Fibroblast of skin of scalp (primary cell): ENCODE data around the gene LDHB.
"Not testable (repeated sequence)": the region's sequence is repeated elsewhere in the genome, so short reads cannot be mapped to it uniquely, and the experiment has no call there.

ENCODE experiments used
- DNase-seq: peaks from one replicate; pipeline ENCODE4 v3.0.0-alpha.2; 2013

The LDHB gene

DNA sequence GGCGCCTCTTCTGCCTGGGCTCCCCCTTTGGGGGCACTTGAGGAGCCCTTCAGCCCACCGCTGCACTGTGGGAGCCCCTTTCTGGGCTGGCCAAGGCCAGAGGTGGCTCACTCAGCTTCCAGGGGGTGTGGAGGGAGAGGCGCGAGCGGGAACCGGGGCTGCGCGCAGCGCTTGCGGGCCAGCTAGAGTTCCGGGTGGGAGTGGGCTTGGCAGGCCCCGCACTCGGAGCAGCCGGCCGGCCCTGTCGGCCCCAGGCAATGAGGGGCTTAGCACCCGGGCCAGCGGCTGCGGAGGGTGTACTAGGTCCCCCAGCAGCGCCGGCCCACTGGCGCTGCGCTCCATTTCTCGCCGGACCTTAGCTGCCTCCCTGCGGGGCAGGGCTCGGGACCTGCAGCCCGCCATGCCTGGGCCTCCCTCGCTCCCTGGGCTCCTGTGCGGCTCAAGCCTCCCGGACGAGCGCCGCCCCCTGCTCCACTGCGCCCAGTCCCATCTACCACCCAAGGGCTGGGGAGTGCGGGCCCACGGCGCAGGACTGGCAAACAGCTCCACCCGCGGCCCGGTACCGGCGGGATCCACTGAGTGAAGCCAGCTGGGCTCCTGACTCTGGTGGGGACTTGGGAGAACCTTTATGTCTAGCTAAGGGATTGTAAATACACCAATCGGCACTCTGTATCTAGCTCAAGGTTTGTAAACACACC, 3.9 kb upstream of the LDHB start:
- DNase-seq = not testable (repeated sequence)

GRCh38 chr12:21659383-21659782, 1.7 kb upstream of the LDHB start:
- no peak for DNase-seq

DNA sequence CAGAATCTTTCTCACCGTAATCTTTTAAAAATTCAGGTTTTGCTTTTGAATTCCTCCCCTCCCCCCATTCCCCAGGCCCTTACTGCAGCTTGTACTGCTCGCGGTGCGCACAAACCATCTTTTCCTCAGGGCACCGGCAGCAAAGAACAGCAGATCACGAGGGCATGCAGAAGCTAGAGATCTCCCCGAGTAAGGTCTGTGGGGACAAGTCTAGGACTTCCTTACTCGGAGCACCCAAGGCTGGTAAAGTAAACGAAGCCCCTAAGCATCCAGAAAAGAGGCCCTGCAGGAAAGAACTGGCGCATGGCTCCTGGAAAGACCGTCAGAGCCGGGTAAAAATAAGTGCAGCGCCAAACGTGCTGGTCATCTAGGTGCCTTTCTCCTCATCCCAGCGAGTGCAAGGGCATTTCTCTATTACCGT, 727 bp downstream of the LDHB start:
- DNase-seq = peak; percentile 49

DNA sequence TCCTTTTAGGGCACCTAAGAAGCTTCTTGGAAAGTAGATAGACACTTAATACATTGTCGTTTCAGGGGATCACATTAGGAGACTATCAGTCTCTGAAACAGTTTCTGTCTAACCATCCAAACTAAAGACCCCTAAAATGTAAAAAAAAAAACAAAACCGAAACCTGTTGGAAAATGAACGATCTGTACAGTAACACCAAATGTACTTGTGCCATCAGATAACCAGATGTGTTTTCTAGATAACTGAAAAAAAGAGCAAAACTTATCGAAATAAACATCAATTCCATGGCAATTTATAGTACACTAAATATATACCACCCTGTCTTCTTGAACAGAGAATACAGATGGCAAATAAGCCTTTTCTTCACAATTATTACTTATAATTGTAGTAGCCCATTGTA, 2.1 kb downstream of the LDHB start:
- no peak for DNase-seq

DNA sequence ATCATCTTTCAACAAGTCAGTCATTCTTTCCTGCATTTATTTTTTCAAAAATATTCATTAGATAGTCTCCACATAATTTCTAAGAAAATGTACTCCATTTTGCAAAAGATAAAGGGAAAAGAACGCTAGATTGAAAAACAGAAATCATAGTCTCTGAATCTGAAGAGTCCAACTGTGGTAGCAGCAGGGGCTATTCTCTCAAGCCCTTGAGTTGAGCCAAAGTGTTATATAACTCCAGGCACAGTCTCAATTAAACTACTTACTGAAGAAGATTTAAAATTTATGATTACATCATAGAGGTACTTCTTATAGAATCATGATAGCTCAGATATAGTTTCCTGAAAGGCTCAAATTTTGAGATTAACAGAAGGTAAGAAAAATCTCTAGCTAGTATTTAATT, 5.8 kb downstream of the LDHB start:
- no peak for DNase-seq

DNA sequence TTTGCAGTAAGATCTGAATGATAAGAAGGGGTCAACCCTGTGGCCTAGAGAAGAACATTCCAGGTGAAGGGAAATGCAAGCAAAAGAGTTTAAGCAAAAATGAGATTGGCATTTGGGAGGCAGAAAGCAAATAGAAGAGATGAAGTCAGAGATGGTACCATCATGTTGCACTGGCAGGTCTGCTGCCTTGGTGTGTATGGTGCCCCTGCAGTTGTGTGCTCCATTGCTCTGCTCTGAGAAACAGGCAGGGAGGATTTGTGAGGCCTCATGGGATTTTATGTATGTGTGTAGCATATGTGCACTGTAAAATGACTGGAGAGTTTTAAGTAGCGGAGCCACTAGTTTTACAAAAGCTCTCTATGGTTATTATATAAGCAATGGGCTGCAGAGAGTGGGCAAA, 6.6 kb downstream of the LDHB start:
- DNase-seq = no peak

DNA sequence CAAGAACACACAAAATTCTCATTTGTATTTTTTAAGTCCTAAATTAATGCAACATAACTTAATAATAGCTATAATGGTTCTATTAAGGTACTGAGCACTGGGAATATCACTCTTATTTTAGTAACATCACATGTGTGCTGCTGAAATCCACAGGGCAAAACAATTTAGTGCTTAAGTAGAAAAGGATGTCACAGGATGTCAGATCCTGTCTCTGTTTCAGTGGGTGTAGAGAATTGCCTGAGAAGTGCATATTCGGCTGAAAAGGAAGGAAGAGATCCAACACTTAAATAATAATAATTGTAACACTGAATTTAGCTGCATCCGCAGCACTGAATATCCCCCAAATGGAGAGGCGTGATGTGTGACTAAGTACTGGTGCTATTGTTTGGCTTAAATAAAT, 8.6 kb downstream of the LDHB start:
- no peak for DNase-seq

GRCh38 chr12:21648378-21648777, 9.3 kb downstream of the LDHB start:
- no peak for DNase-seq

DNA sequence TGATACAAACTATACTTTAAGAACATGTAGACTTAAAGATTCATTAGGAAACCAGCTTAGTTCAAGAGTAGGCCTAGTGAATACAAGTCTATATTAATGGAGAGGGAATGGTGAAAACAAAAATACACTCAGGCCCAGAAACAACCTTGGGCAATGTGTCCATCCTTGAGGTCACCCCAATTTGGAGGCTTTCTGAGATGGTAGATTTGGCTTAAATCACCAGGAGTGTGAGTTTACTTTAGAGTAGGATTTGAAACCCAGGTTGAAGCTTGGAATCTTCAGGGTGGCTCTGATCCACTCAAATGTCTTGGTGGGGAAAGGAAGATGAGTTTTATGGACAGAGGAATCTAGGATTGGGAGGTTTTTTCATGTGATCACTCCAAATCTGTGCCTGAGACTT, 10.5 kb downstream of the LDHB start:
- no peak for DNase-seq

DNA sequence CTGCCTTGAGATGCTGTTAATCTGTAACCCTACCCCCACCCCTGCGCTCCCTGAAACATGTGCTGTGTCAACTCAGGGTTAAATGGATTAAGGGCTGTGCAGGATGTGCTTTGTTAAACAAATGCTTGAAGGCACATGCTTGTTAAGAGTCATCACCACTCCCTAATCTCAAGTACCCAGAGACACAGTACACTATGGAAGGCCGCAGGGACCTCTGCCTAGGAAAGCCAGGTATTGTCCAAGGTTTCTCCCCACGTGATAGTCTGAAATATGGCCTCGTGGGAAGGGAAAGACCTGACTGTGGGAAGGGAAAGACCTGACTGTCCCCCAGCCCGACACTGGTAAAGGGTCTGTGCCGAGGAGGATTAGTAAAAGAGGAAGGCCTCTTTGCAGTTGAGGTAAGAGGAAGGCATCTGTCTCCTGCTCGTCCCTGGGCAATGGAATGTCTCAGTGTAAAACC, 12.6 kb downstream of the LDHB start:
- not testable (repeated sequence) for DNase-seq

GRCh38 chr12:21644516-21644915, 13.1 kb downstream of the LDHB start:
- no peak for DNase-seq

DNA sequence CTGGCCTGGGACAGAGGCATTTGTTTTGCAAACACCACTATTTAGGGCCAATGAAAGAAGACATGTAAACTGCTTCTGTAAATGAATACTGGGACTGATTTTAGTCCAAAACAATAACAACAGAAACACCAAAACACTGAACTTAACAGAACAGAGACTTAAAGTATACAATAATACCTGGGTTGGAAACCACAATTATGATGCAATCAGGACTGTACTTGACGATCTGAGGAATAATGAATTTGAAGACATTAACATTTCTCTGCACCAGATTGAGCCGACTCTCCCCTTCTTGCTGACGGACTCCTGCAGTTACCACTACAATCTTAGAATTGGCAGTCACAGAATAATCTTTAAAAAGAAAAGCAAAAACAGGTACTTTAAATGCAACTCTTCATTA, 13.9 kb downstream of the LDHB start:
- DNase-seq = no peak

DNA sequence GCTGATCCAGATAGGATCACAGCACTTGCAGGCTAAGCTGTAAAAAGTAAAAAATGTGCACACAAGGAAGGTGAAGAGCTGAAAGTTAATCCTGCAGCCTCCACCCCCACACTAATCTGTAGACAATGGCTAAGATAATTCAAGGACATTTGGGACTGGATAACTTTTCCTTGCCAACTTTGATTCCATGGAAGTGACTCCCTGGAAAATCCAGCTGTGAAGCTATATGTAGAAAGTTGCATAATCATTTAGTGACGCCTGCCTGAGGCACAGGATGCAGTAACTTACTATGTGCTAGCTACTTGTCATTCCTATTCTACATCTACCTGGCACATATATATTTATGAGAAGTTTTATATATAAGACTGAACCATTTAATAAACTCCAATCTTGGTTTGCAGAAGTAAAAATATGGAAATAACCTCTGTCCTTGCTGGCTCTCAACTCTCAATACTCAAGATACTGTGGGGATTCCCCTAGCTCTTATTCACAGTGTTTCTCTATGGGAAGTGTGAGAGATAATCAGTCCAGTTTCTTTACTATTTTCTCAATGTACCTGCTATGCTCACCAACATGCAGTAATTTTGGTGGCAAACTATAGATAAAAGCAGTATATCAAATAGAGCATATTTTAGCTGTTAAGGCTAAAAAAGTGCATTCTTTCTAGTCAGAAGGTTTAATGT, 14.8 kb downstream of the LDHB start:
- DNase-seq = peak; percentile 17

- DNase-seq = no peak
Measured at GRCh38 chr12:21638054-21638891, 19.4 kb downstream of the LDHB start.

GRCh38 chr12:21634245-21634644, 23.4 kb downstream of the LDHB start:
- no peak for DNase-seq

DNA sequence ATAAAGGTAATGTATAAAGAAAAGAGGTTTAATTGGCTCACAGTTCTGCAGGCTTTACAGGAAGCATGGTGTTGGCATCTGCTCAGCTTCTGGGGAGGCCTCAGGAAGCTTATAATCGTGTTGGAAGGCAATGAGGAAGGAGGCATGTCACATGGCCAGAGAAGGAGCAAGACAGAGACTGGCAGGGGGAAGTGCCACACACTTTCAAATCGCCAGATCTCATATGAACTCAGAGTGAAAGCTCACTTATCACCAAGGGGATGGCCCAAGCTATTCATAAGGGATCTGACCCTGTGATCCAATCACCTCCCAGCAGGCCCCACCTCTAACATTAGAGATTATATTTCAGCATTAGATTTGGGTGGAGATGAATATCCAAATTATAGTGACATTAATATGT, 26.3 kb downstream of the LDHB start:
- DNase-seq = no peak

GRCh38 chr12:21627924-21628323, 29.7 kb downstream of the LDHB start:
- no peak for DNase-seq

DNA sequence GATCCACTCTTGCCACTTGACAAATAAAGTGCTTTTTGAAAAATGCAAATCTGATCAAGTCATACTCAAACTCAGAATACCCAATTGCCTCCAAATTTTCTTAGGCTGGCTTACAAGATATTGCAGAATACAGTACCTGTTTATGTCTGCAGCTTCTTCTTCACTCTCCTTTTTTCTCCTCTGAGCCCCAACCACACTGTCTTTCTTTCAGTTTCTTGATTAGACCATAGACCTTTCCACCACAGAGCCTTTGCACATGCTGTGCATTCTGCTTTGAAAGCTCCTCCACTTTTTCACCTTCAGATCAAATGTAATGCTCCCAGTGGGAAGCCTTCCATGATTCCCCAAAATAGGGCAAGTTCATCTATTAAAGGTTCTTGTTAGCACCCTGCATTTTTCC, 39.1 kb downstream of the LDHB start:
- DNase-seq = no peak

DNA sequence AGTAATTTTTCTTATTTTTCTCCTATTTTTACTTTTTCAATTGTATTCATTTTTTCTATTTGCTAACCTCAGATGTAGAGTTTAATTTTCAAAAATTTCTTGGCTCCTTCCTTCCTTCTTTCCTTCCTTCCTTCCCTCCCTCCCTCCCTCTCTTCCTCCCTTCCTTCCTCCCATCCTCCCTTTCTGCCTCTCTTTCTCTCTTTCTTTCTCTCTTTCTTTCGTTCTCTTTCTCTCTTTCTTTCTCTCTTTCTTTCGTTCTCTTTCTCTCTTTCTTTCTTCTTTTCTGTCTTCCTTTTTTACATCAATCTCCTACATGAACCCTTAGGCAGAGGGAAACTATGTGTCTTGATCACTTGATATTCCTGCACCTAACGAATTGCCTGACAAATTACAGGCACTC, 40.6 kb downstream of the LDHB start:
- no peak for DNase-seq

DNA sequence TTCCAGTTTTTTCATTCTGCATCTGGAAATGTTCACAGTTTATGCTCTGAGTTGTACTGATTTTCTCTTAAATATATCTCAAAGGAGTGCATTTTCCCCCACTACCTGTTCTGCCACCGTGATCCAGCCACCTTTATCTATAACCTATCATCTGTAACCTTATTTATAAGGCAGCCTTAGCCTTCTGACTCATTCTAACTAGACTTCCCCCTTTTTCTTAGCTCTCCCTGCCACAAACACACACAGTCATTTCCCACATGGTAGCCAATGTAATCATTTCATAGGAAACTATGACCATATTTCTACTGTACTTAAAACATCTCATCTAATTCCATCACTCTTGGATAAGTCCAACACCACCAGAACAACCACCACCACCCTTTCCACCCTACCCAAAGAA, 42.2 kb downstream of the LDHB start:
- DNase-seq = no peak

DNA sequence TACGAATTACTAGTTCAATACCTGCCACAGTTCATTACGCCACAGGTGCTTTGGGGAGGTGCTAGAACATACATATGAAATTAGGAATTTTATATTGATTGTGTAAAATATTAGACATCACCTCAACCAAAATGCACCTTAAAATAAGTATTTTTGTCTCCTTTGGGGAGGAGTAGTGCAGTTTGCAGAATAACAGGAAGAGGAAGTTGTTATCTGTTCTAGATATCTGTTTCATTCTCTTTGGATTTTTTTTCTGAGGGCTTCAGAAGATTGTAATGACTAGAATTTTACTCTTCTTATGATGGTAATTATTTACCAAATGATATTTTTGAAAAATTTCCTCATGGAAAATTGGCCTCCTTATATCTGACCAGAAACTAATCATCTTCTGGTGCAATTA, 43.1 kb downstream of the LDHB start:
- no peak for DNase-seq

GRCh38 chr12:21613931-21614330, 43.7 kb downstream of the LDHB start:
- DNase-seq = no peak

DNA sequence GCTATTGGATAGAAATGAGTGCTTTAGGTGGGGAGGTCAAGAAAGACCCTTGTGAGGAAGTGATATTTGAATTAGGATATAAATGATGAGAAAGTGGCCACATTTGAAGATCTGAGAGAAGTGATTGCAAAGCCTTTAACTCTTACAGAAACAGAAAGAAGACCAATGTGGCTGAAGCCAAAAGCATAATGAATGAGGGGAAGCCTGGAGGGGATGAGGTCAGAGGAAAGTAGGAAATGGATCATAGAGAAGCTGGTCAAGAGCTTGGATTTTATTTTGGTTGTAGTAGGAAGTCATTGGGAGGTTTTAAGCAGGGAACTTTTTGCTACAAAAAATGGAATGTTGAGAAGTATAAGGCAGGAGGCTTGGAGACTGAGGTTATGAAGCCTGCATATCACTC, 49.4 kb downstream of the LDHB start:
- DNase-seq = no peak

GRCh38 chr12:21607701-21608100, 49.9 kb downstream of the LDHB start:
- peak; percentile 27 for DNase-seq
